Mucosa of descending colon (tissue), 3 donors: Measurements from ENCODE around the gene RNASE11. TPM values are rescaled to one million over a fixed set of nuclear protein-coding genes. Genes with fewer than 3 reads are reported as not detected.

ENCODE experiments used
- ATAC-seq: fragments of 200-7000 bp; cut with Tn5 transposase; one replicate; pipeline ENCODE4 v1.9.1; 2020; ENCODE audit warnings: mild to moderate bottlenecking, moderate library complexity
- DNase-seq, 3 donors: peaks; one replicate each; pipeline ENCODE4 v3.0.0-alpha.2; 2020
- H3K36me3 ChIP-seq: fragments of 200-600 bp; one replicate; pipeline ENCODE4 v1.8.0; 2021; ENCODE audit warnings: low read depth, mild to moderate bottlenecking
- H3K4me1 ChIP-seq: fragments of 200-600 bp; one replicate; pipeline ENCODE4 v1.8.0; 2021; ENCODE audit warnings: low read depth, mild to moderate bottlenecking
- H3K4me3 ChIP-seq: fragments of 200-600 bp; one replicate; pipeline ENCODE4 v1.8.0; 2021; ENCODE audit warnings: mild to moderate bottlenecking
- H3K9me3 ChIP-seq: fragments of 200-600 bp; one replicate; pipeline ENCODE4 v1.8.0; 2021; ENCODE audit warnings: mild to moderate bottlenecking
- CTCF ChIP-seq: fragments of 200-600 bp; IDR thresholded peaks from one replicate; pipeline ENCODE4 v1.8.0; 2022; ENCODE audit warnings: antibody characterized with exemption, mild to moderate bottlenecking
- intact Hi-C, 2 donors: fragments of 100-400 bp; cut with DNase I in 1 of 2; cut with micrococcal nuclease in 1 of 2; formaldehyde crosslinking; loops; one replicate each; pipeline versions ENCODE4 v1.11.0 to v1.11.1; 2022; cut with DNase I, micrococcal nuclease
- total RNA-seq, 3 donors: library from RNA; stranded (reverse); fragmentation: NEBNext Ultra II Directional in 2 of 3; extraction: Animal tissue kit (Norgen Biotek cat#: 25700) in 2 of 3; gene quantifications; one replicate each; pipeline versions ENCODE4 v1.2.1 to v1.2.4, GENCODE V29; 2021 to 2023
- donor health status: DM: no; HTN: no; CAD: no; lungs with moderate emphysema.
- donor health status: DM: no; HTN: no; CAD: no.
- donor health status: DM: no; HTN: yes; CAD: no.

RNASE11 gene
- total RNA-seq, 3 donors from 2014 or later: not detected

GRCh38 chr14:20611277-20611676 lies 23.5 kb upstream of the RNASE11 start:
- no peak for TF ChIP-seq CTCF
- no peak for ATAC-seq
- Histone ChIP-seq H3K4me3 (no peak overlapping the region), H3K4me1 (peaks cover 12% of the 10 kb centered on the region), H3K9me3 (no peaks in the 10 kb centered on the region), H3K36me3 (no peaks in the 10 kb centered on the region)
- intact Hi-C loops: loop anchor here (5.0 kb wide), 2 partner anchors 71 to 199 kb away; partner anchors contain the start of genes RNASE4 (in 2 of the 2) and TEP1 (in 1 of the 2)
- DNase-seq: no peak

- H3K4me1 ChIP-seq: peaks cover 12% of the 10 kb centered on the region
- H3K4me3 ChIP-seq: peak overlapping the region; percentile 33
- H3K36me3 ChIP-seq: no peaks in the 10 kb centered on the region
- intact Hi-C loops: loop anchor here (5.0 kb wide), 2 partner anchors 72 to 198 kb away; partner anchors contain the start of genes RNASE4 (in 2 of the 2) and TEP1 (in 1 of the 2)
- peak; percentile 78 to 86 (median 84) for DNase-seq
- no peaks in the 10 kb centered on the region for H3K9me3 ChIP-seq
- TF ChIP-seq CTCF: no peak
- ATAC-seq: peak; percentile 41
Observed at GRCh38 chr14:20610002-20610765, 22.4 kb upstream of the RNASE11 start.

GRCh38 chr14:20609215-20610001 lies 21.6 kb upstream of the RNASE11 start:
- peak overlapping the region; percentile 33 for H3K4me3 ChIP-seq
- intact Hi-C loops: loop anchor here (5.0 to 10.0 kb wide), 5 partner anchors 73 to 282 kb away; partner anchors contain the start of genes RNASE4 (in 2 of the 2) and TEP1 (in 1 of the 2)
- peak; percentile 86 for TF ChIP-seq CTCF
- no peaks in the 10 kb centered on the region for H3K36me3 ChIP-seq
- peak; percentile 61 to 81 (median 66) for DNase-seq
- H3K9me3 ChIP-seq: no peaks in the 10 kb centered on the region
- H3K4me1 ChIP-seq: peaks cover 12% of the 10 kb centered on the region
- ATAC-seq: peak; percentile 68

- ATAC-seq: no peak
- intact Hi-C loops: loop anchor here (5.0 to 10.0 kb wide), 3 partner anchors 74 to 281 kb away; no protein-coding TSS in a partner anchor
Observed at GRCh38 chr14:20608383-20609110, 20.7 kb upstream of the RNASE11 start.

More at GRCh38 chr14:20608383-20609110, 20.7 kb upstream of the RNASE11 start:
- Histone ChIP-seq H3K9me3 (no peaks in the 10 kb centered on the region), H3K36me3 (no peaks in the 10 kb centered on the region), H3K4me3 (no peak overlapping the region), H3K4me1 (peaks cover 7% of the 10 kb centered on the region)
- no peak for DNase-seq
- no peak for TF ChIP-seq CTCF
